H9 (cell line): ENCODE data around the gene POLA1. TPM values are rescaled to one million over a fixed set of nuclear protein-coding genes. Genes with fewer than 3 reads are reported as not detected.
A peak's percentile ranks its signal among the peaks of the same experiment; 100 is the strongest.

Source experiments
- DNase-seq: peaks from one replicate; pipeline ENCODE4 v3.0.0-alpha.2; 2017
- H2AFZ ChIP-seq: one replicate; pipeline ENCODE4 v1.6.1; 2013; ENCODE audit warnings: mild to moderate bottlenecking, low read length, control low read depth, moderate library complexity
- H2AK5ac ChIP-seq: 2 replicates; pipeline ENCODE4 v1.6.1; 2013; ENCODE audit warnings: low read length, control low read depth, mixed read lengths; ENCODE audit not compliant: insufficient read length
- H2BK120ac ChIP-seq: one replicate; pipeline ENCODE4 v1.6.1; 2013; ENCODE audit warnings: low read depth, mild to moderate bottlenecking, low read length, control low read depth, inconsistent platforms; ENCODE audit not compliant: poor library complexity, severe bottlenecking
- H2BK12ac ChIP-seq: 2 replicates; pipeline ENCODE4 v1.6.1; 2013; ENCODE audit warnings: low read length, control low read depth, mixed read lengths, low read depth; ENCODE audit not compliant: insufficient read length
- H2BK15ac ChIP-seq: 2 replicates; pipeline ENCODE4 v1.6.1; 2013; ENCODE audit warnings: low read depth, low read length, control low read depth
- H2BK20ac ChIP-seq: one replicate; pipeline ENCODE4 v1.6.1; 2013; ENCODE audit warnings: low read depth, mild to moderate bottlenecking, low read length, control low read depth, inconsistent platforms; ENCODE audit not compliant: poor library complexity, severe bottlenecking
- H2BK5ac ChIP-seq: 2 replicates; pipeline ENCODE4 v1.6.1; 2013; ENCODE audit warnings: low read length, control low read depth, mixed read lengths; ENCODE audit not compliant: insufficient read length
- H3K14ac ChIP-seq: 2 replicates; pipeline ENCODE4 v1.6.1; 2013; ENCODE audit warnings: low read length, control low read depth; ENCODE audit not compliant: insufficient read depth
- H3K18ac ChIP-seq: 2 replicates; pipeline ENCODE4 v1.6.1; 2013; ENCODE audit warnings: low read depth, mild to moderate bottlenecking, mixed read lengths, low read length, control low read depth; ENCODE audit not compliant: insufficient read length
- H3K23ac ChIP-seq: 2 replicates; pipeline ENCODE4 v1.6.1; 2013; ENCODE audit warnings: low read length, control low read depth, mixed read lengths, low read depth; ENCODE audit not compliant: insufficient read length
- H3K23me2 ChIP-seq: 2 replicates; pipeline ENCODE4 v1.6.1; 2013; ENCODE audit warnings: low read depth, mild to moderate bottlenecking, mixed read lengths, low read length, control low read depth; ENCODE audit not compliant: insufficient read length, poor library complexity, severe bottlenecking
- H3K27ac ChIP-seq: 2 replicates; pipeline ENCODE4 v1.5.1; 2013; ENCODE audit warnings: low read length, control low read depth, mixed read lengths, low read depth; ENCODE audit not compliant: insufficient read length
- H3K27me3 ChIP-seq: 2 replicates; pipeline ENCODE4 v1.6.1; 2013; ENCODE audit warnings: low read length, control low read depth, inconsistent platforms; ENCODE audit not compliant: insufficient read depth
- H3K4ac ChIP-seq: 2 replicates; pipeline ENCODE4 v1.6.1; 2013; ENCODE audit warnings: low read depth, mild to moderate bottlenecking, control low read depth, inconsistent platforms, low read length, moderate library complexity
- H3K4me1 ChIP-seq: 2 replicates; pipeline ENCODE4 v1.6.1; 2013; ENCODE audit warnings: low read length, control low read depth, inconsistent platforms; ENCODE audit not compliant: insufficient read depth
- H3K4me2 ChIP-seq: 2 replicates; pipeline ENCODE4 v1.6.1; 2013; ENCODE audit warnings: low read length, control low read depth, mixed read lengths; ENCODE audit not compliant: insufficient read length, insufficient read depth
- H3K56ac ChIP-seq: 2 replicates; pipeline ENCODE4 v1.6.1; 2013; ENCODE audit warnings: low read depth, mild to moderate bottlenecking, mixed read lengths, low read length, control low read depth; ENCODE audit not compliant: insufficient read length
- H3K79me1 ChIP-seq: 2 replicates; pipeline ENCODE4 v1.6.1; 2013; ENCODE audit warnings: low read depth, mild to moderate bottlenecking, moderate library complexity, low read length, control low read depth, inconsistent platforms; ENCODE audit not compliant: insufficient read depth, poor library complexity, severe bottlenecking
- H3K79me2 ChIP-seq: 2 replicates; pipeline ENCODE4 v1.6.1; 2013; ENCODE audit warnings: low read length, control low read depth, inconsistent platforms; ENCODE audit not compliant: insufficient read depth
- H3K9ac ChIP-seq: 2 replicates; pipeline ENCODE4 v1.6.1; 2013; ENCODE audit warnings: low read length, control low read depth, mixed read lengths; ENCODE audit not compliant: insufficient read length; ENCODE audit errors: extremely low read depth
- H3K9me3 ChIP-seq: one replicate; pipeline ENCODE4 v1.6.1; 2013; ENCODE audit warnings: low read depth, low read length, inconsistent platforms; ENCODE audit not compliant: control insufficient read depth
- H3T11ph ChIP-seq: one replicate; pipeline ENCODE4 v1.6.1; 2013; ENCODE audit warnings: mild to moderate bottlenecking, low read length, control low read depth, inconsistent platforms
- H4K20me1 ChIP-seq: one replicate; pipeline ENCODE4 v1.6.1; 2013; ENCODE audit not compliant: control insufficient read depth, insufficient read length, insufficient read depth
- H4K5ac ChIP-seq: 2 replicates; pipeline ENCODE4 v1.6.1; 2013; ENCODE audit warnings: low read depth, mild to moderate bottlenecking, mixed read lengths, low read length, control low read depth; ENCODE audit not compliant: insufficient read length
- H4K8ac ChIP-seq: replicated peaks from 2 replicates; pipeline ENCODE4 v1.6.1; 2013; ENCODE audit warnings: low read length, control low read depth, mixed read lengths, low read depth; ENCODE audit not compliant: insufficient read length
- H4K91ac ChIP-seq: 2 replicates; pipeline ENCODE4 v1.6.1; 2013; ENCODE audit warnings: low read depth, mild to moderate bottlenecking, moderate library complexity, mixed read lengths, low read length, control low read depth; ENCODE audit not compliant: insufficient read length
- H3K27ac Mint-ChIP-seq, 3 experiments: 2 replicates in 2 of 3; 3 replicates in 1 of 3; pipeline ENCODE4 v1.8.0; 2020 to 2021; ENCODE audit warnings: mixed read lengths in 3 of 3, mild to moderate bottlenecking in 1 of 3, moderate library complexity in 1 of 3
- H3K27me3 Mint-ChIP-seq: 2 replicates; pipeline ENCODE4 v1.8.0; 2021; ENCODE audit warnings: low read depth, mild to moderate bottlenecking, moderate library complexity, mixed read lengths
- H3K36me3 Mint-ChIP-seq, 3 experiments: 2 replicates in 2 of 3; 3 replicates in 1 of 3; pipeline ENCODE4 v1.8.0; 2020 to 2021; ENCODE audit warnings: low read depth in 3 of 3, mixed read lengths in 3 of 3; ENCODE audit not compliant: insufficient read depth in 1 of 3
- H3K4me1 Mint-ChIP-seq, 2 experiments: 2 replicates each; pipeline ENCODE4 v1.8.0; 2020; ENCODE audit warnings: mixed read lengths in 2 of 2
- H3K4me3 Mint-ChIP-seq, 2 experiments: 2 replicates in 1 of 2; 3 replicates in 1 of 2; pipeline ENCODE4 v1.8.0; 2020 to 2021; ENCODE audit warnings: mild to moderate bottlenecking in 2 of 2, mixed read lengths in 2 of 2, moderate library complexity in 1 of 2
- H3K9me3 Mint-ChIP-seq, 2 experiments: 2 replicates in 1 of 2; 3 replicates in 1 of 2; pipeline ENCODE4 v1.8.0; 2020; ENCODE audit warnings: mild to moderate bottlenecking in 2 of 2, mixed read lengths in 2 of 2, moderate library complexity in 1 of 2
- WGBS: extraction: QIAGEN DNeasy Blood & Tissue Kit; methylation state at CpG from one replicate; pipeline ENCODE4 v1.1.7; 2013; ENCODE audit warnings: missing lambda C conversion rate, low lambda C conversion rate, mixed read lengths; ENCODE audit not compliant: insufficient read length; ENCODE audit errors: extremely low coverage; 5-methylcytosine and 5-hydroxymethylcytosine counted together
- total RNA-seq: library from RNA; stranded (reverse); gene quantifications from 2 replicates; pipeline ENCODE4 v1.2.1, GENCODE V29; 2021
- TF ChIP-seq, protein P1 (sequence below): fragments of 200-600 bp; sonication (generic); conservative IDR thresholded peaks from 3 replicates; pipeline ENCODE4 v1.8.0; 2021; ENCODE audit warnings: antibody characterized with exemption, mild to moderate bottlenecking

POLA1 gene
- total RNA-seq, 1 experiment from 2014 or later, result 60.2 TPM

DNA sequence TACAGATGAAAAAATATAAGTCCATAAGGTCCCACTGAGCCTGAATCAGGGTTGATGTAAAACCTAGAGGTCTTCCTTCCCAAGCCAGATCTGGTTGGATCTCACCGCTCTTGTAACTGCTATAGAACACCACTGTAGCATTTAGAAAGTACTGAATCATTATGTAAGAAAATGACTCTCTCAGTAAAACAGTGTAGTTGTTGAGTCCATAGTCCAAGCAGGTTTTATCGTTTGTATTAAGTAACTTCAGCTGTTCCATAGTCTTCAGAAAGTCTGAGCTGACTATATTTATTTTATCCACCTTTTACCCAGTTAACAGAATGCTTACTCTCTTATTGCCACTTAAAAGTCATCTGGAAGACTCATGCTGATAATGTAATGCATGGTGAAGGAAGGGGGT lies 82.2 kb downstream of the POLA1 start:
- no peak overlapping the region for H2BK15ac ChIP-seq
- no peak for DNase-seq
- no peak overlapping the region for H3K56ac ChIP-seq
- no peaks in the 10 kb centered on the region for H3K4me1 Mint-ChIP-seq
- no peak overlapping the region for H2BK20ac ChIP-seq
- no peaks in the 10 kb centered on the region for H4K20me1 ChIP-seq
- no peaks in the 10 kb centered on the region for H3K4me1 ChIP-seq
- H2AFZ ChIP-seq, result no peak overlapping the region
- H4K5ac ChIP-seq, result no peak overlapping the region
- H3K14ac ChIP-seq, result no peak overlapping the region
- H3K9ac ChIP-seq, result no peak overlapping the region
- no peaks in the 10 kb centered on the region for H3K9me3 ChIP-seq
- H3K27ac Mint-ChIP-seq, result peak overlapping the region in 1 of 3 experiments; percentile 41; a peak in 1 of 7 replicates
- no peaks in the 10 kb centered on the region for H3K9me3 Mint-ChIP-seq
- peaks cover 5 to 39% (median 29%) of the 10 kb centered on the region in 3 experiments; a peak in 6 of 7 replicates for H3K36me3 Mint-ChIP-seq
- H4K91ac ChIP-seq, result no peak overlapping the region
- H2BK12ac ChIP-seq, result no peak overlapping the region
- no peak overlapping the region for H3K18ac ChIP-seq
- no peaks in the 10 kb centered on the region for H3K27me3 ChIP-seq
- no peaks in the 10 kb centered on the region for H3K23me2 ChIP-seq
- H2AK5ac ChIP-seq, result no peak overlapping the region
- H3K4me2 ChIP-seq, result no peak overlapping the region
- H3K4ac ChIP-seq, result no peak overlapping the region
- no peak overlapping the region for H4K8ac ChIP-seq
- H3K4me3 Mint-ChIP-seq, result no peak overlapping the region
- H3K79me2 ChIP-seq, result no peaks in the 10 kb centered on the region
- no CpG with 5 or more reads among the region's 2 CpGs for WGBS
- H3K27ac ChIP-seq, result no peak overlapping the region
- H3K23ac ChIP-seq, result no peak overlapping the region
- no peaks in the 10 kb centered on the region for H3K79me1 ChIP-seq
- H2BK120ac ChIP-seq, result no peak overlapping the region
- H3K27me3 Mint-ChIP-seq, result no peaks in the 10 kb centered on the region
- no peak overlapping the region for H2BK5ac ChIP-seq
- H3T11ph ChIP-seq, result no peak overlapping the region
- TF ChIP-seq, protein P1, sequence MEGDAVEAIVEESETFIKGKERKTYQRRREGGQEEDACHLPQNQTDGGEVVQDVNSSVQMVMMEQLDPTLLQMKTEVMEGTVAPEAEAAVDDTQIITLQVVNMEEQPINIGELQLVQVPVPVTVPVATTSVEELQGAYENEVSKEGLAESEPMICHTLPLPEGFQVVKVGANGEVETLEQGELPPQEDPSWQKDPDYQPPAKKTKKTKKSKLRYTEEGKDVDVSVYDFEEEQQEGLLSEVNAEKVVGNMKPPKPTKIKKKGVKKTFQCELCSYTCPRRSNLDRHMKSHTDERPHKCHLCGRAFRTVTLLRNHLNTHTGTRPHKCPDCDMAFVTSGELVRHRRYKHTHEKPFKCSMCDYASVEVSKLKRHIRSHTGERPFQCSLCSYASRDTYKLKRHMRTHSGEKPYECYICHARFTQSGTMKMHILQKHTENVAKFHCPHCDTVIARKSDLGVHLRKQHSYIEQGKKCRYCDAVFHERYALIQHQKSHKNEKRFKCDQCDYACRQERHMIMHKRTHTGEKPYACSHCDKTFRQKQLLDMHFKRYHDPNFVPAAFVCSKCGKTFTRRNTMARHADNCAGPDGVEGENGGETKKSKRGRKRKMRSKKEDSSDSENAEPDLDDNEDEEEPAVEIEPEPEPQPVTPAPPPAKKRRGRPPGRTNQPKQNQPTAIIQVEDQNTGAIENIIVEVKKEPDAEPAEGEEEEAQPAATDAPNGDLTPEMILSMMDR, result no peak
